ENCODE results near the gene PACSIN2.

Gene PACSIN2

GRCh38 chr22:42866100-42866499 lies 148.8 kb downstream of the PACSIN2 start:
- no peak for TF ChIP-seq CTCF (IDR thresholded peaks at IDR 0.05; ENCODE audit: low read length)
- no peak for TF ChIP-seq EZH2phosphoT487 (IDR thresholded peaks at IDR 0.05; ENCODE audit: low read length)
- TF ChIP-seq EZH2 (optimal IDR thresholded peaks at IDR 0.05; ENCODE audit: low read depth, low read length) = no peak

GRCh38 chr22:42865536-42865935 lies 149.4 kb downstream of the PACSIN2 start:
- no peaks in the 10 kb centered on the region for H3K9me2 ChIP-seq (replicated peaks; ENCODE audit: insufficient read depth, low read length)
- H3K4me1 ChIP-seq (ENCODE audit: low read length) = no peaks in the 10 kb centered on the region
- TF ChIP-seq EZH2phosphoT487 (IDR thresholded peaks at IDR 0.05; ENCODE audit: low read length) (no peak), EZH2 (optimal IDR thresholded peaks at IDR 0.05; ENCODE audit: low read depth, low read length) (no peak), CTCF (IDR thresholded peaks at IDR 0.05; ENCODE audit: low read length) (no peak)
- no peak overlapping the region for H2AFZ ChIP-seq (ENCODE audit: low read length)
- H3K27ac ChIP-seq (ENCODE audit: low read length) = no peak overlapping the region
- no peaks in the 10 kb centered on the region for H3K27me3 ChIP-seq (replicated peaks; ENCODE audit: insufficient read depth, low read length)
- no peaks in the 10 kb centered on the region for H3K36me3 ChIP-seq (replicated peaks; ENCODE audit: insufficient read depth, low read length)
- no peak overlapping the region for H3K9ac ChIP-seq (ENCODE audit: low read length)
- no peaks in the 10 kb centered on the region for H3K9me3 ChIP-seq (replicated peaks; ENCODE audit: insufficient read depth, low read length)
- no peak for DNase-seq
- no peaks in the 10 kb centered on the region for H4K20me1 ChIP-seq (ENCODE audit: insufficient read depth, low read length)
- H3F3A ChIP-seq (ENCODE audit: insufficient read depth, low read length) = no peaks in the 10 kb centered on the region
- H3K4me3 ChIP-seq (ENCODE audit: low read length) = no peak overlapping the region
- no peaks in the 10 kb centered on the region for H3K79me2 ChIP-seq (ENCODE audit: low read length)
- H3K4me2 ChIP-seq (ENCODE audit: low read depth, low read length) = no peak overlapping the region

More at GRCh38 chr22:42866100-42866499, 148.8 kb downstream of the PACSIN2 start:
- Histone ChIP-seq H3K79me2 (ENCODE audit: low read length) (no peaks in the 10 kb centered on the region), H3K36me3 (replicated peaks; ENCODE audit: insufficient read depth, low read length) (no peaks in the 10 kb centered on the region), H3K9ac (ENCODE audit: low read length) (no peak overlapping the region), H2AFZ (ENCODE audit: low read length) (no peak overlapping the region), H3K4me2 (ENCODE audit: low read depth, low read length) (no peak overlapping the region), H3K27me3 (replicated peaks; ENCODE audit: insufficient read depth, low read length) (no peaks in the 10 kb centered on the region), H3K4me1 (ENCODE audit: low read length) (no peaks in the 10 kb centered on the region), H3K9me2 (replicated peaks; ENCODE audit: insufficient read depth, low read length) (no peaks in the 10 kb centered on the region), H3K9me3 (replicated peaks; ENCODE audit: insufficient read depth, low read length) (no peaks in the 10 kb centered on the region), H3K4me3 (ENCODE audit: low read length) (no peak overlapping the region), H3F3A (ENCODE audit: insufficient read depth, low read length) (no peaks in the 10 kb centered on the region), H3K27ac (ENCODE audit: low read length) (no peak overlapping the region), H4K20me1 (ENCODE audit: insufficient read depth, low read length) (no peaks in the 10 kb centered on the region)
- DNase-seq = no peak

GRCh38 chr22:42863349-42863961 lies 151.5 kb downstream of the PACSIN2 start:
- no peak overlapping the region for H3K4me2 ChIP-seq (ENCODE audit: low read depth, low read length)
- H3K36me3 ChIP-seq (replicated peaks; ENCODE audit: insufficient read depth, low read length) = no peaks in the 10 kb centered on the region
- H2AFZ ChIP-seq (ENCODE audit: low read length) = no peak overlapping the region
- no peak overlapping the region for H3K27ac ChIP-seq (ENCODE audit: low read length)
- no peak for DNase-seq
- H3K79me2 ChIP-seq (ENCODE audit: low read length) = no peaks in the 10 kb centered on the region
- H3K27me3 ChIP-seq (replicated peaks; ENCODE audit: insufficient read depth, low read length) = no peaks in the 10 kb centered on the region
- TF ChIP-seq EZH2phosphoT487 (IDR thresholded peaks at IDR 0.05; ENCODE audit: low read length) (no peak), CTCF (IDR thresholded peaks at IDR 0.05; ENCODE audit: low read length) (no peak), EZH2 (optimal IDR thresholded peaks at IDR 0.05; ENCODE audit: low read depth, low read length) (no peak)
- H3K9ac ChIP-seq (ENCODE audit: low read length) = no peak overlapping the region
- H3K4me3 ChIP-seq (ENCODE audit: low read length) = no peak overlapping the region
- no peaks in the 10 kb centered on the region for H3K4me1 ChIP-seq (ENCODE audit: low read length)
- no peaks in the 10 kb centered on the region for H4K20me1 ChIP-seq (ENCODE audit: insufficient read depth, low read length)
- no peaks in the 10 kb centered on the region for H3F3A ChIP-seq (ENCODE audit: insufficient read depth, low read length)
- no peaks in the 10 kb centered on the region for H3K9me3 ChIP-seq (replicated peaks; ENCODE audit: insufficient read depth, low read length)
- H3K9me2 ChIP-seq (replicated peaks; ENCODE audit: insufficient read depth, low read length) = no peaks in the 10 kb centered on the region

Data from MM.1S (cell line).